Midbrain (tissue), 1 donor: Measurements from ENCODE around the gene TRMT10C.
"Not testable (repeated sequence)": the region's sequence is repeated elsewhere in the genome, so short reads cannot be mapped to it uniquely, and the experiment has no call there.

ENCODE experiments used
- DNase-seq: peaks from one replicate; lab custom pipeline; 2025; lab: John Stamatoyannopoulos, UW

TRMT10C gene

GRCh38 chr3:101561630-101562328 is at the start of gene TRMT10C:
TSS of gene TRMT10C (plus strand) at chr3:101561868. CDS start at chr3:101564782, 2,914 bp downstream.
- peak; percentile 94 for DNase-seq

GRCh38 chr3:101512396-101512645 is 49.3 kb upstream of the TRMT10C start:
- DNase-seq: no peak

GRCh38 chr3:101512646-101513418 is 48.8 kb upstream of the TRMT10C start, which contains the start of gene SENP7:
TSS of gene SENP7 (minus strand) at chr3:101513212. CDS start at chr3:101513130, 82 bp downstream.
- peak; percentile 80 for DNase-seq

- no peak for DNase-seq
Observed at GRCh38 chr3:101513419-101513986, 48.2 kb upstream of the TRMT10C start.

- no peak for DNase-seq
Observed at GRCh38 chr3:101518421-101518871, 43.2 kb upstream of the TRMT10C start.

- no peak for DNase-seq
Observed at GRCh38 chr3:101519685-101520365, 41.8 kb upstream of the TRMT10C start.

- DNase-seq: no peak
Observed at GRCh38 chr3:101521211-101521701, 40.4 kb upstream of the TRMT10C start.

- no peak for DNase-seq
Observed at GRCh38 chr3:101527441-101527840, 34.2 kb upstream of the TRMT10C start.

GRCh38 chr3:101527906-101528305 is 33.8 kb upstream of the TRMT10C start:
- DNase-seq: no peak

GRCh38 chr3:101529816-101530685 is 31.6 kb upstream of the TRMT10C start:
- no peak for DNase-seq

- no peak for DNase-seq
Observed at GRCh38 chr3:101530686-101531047, 31.0 kb upstream of the TRMT10C start.

GRCh38 chr3:101531473-101532086 is 30.1 kb upstream of the TRMT10C start:
- no peak for DNase-seq

GRCh38 chr3:101532783-101533602 is 28.7 kb upstream of the TRMT10C start:
- DNase-seq: no peak

- no peak for DNase-seq
Observed at GRCh38 chr3:101533603-101533968, 28.1 kb upstream of the TRMT10C start.

GRCh38 chr3:101535221-101535620 is 26.4 kb upstream of the TRMT10C start:
- DNase-seq: no peak

- DNase-seq: no peak
Observed at GRCh38 chr3:101536266-101536665, 25.4 kb upstream of the TRMT10C start.

GRCh38 chr3:101536955-101537354 is 24.7 kb upstream of the TRMT10C start:
- not testable (repeated sequence) for DNase-seq

GRCh38 chr3:101542957-101543356 is 18.7 kb upstream of the TRMT10C start:
- no peak for DNase-seq

GRCh38 chr3:101544161-101544850 is 17.4 kb upstream of the TRMT10C start:
- no peak for DNase-seq
